DMS 273 (cell line): ENCODE results near the gene SLC25A40.
A peak's percentile ranks its signal among the peaks of the same experiment; 100 is the strongest.
"Not testable (repeated sequence)": the region's sequence is repeated elsewhere in the genome, so short reads cannot be mapped to it uniquely, and the experiment has no call there.

Experiments used
- DNase-seq: peaks from one replicate; lab custom pipeline; 2025; ENCODE audit not compliant: unreplicated experiment; lab: John Stamatoyannopoulos, UW

Gene SLC25A40, protein sequence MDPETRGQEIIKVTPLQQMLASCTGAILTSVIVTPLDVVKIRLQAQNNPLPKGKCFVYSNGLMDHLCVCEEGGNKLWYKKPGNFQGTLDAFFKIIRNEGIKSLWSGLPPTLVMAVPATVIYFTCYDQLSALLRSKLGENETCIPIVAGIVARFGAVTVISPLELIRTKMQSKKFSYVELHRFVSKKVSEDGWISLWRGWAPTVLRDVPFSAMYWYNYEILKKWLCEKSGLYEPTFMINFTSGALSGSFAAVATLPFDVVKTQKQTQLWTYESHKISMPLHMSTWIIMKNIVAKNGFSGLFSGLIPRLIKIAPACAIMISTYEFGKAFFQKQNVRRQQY

GRCh38 chr7:87876040-87876868 lies at the start of gene SLC25A40, which contains the start of gene DBF4:
SLC25A40 (minus strand) TSS chr7:87876360; CDS start chr7:87858727, 17,633 bp downstream.
DBF4 (plus strand) TSS chr7:87876493; CDS start chr7:87876733, 240 bp downstream.
- peak; percentile 99 for DNase-seq

DNA sequence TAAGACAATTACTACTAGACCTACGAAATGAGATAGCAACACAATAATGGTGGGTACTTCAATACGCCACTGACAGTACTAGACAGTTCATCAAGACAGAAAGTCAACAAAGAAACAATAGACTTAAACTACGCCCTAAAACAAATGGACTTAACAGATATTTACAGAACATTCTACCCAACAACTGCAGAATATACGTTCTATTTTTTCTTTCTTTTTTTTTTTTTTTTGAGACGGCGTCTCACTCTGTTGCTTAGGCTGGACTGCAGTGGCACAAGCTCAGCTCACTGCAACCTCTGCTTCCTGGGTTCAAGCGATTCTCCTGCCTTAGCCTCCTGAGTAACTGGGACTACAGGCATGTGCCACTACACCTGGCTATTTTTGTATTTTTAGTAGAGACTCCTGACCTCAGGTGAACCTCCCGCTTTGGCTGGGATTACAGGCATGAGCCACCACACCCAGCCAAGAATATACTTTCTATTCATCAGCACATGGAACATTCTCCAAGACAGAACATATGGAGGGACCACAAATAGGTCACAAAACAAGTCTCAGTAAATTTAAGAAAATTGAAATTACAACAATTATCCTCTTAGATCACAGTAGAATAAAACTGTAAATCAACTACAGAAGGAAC lies 46.7 kb upstream of the SLC25A40 start:
- DNase-seq = not testable (repeated sequence)

- no peak for DNase-seq
Observed at GRCh38 chr7:87920578-87920977, 44.4 kb upstream of the SLC25A40 start.

GRCh38 chr7:87919875-87920274 lies 43.7 kb upstream of the SLC25A40 start:
- DNase-seq = no peak

GRCh38 chr7:87918740-87919139 lies 42.6 kb upstream of the SLC25A40 start:
- DNase-seq = no peak

DNA sequence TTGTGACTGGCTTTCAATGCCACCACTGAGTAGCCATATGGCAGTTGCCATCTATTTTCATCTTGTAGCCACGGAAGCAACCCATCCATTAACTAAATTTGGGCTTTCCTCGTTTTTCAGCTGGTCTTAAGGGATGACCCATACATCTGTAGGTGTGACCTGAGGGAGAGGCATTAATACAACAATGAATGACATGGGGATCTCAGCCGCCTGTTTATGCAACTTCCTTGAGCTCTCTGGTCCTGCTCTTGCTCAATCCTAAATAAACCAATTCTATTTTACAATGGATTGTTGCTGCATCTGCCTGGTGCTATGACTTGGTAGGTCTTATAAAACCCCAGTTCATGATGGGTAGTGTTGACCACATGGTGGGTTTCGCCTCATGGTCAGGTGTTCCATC lies 36.0 kb upstream of the SLC25A40 start:
- DNase-seq = no peak

- not testable (repeated sequence) for DNase-seq
Observed at GRCh38 chr7:87908814-87909213, 32.7 kb upstream of the SLC25A40 start.

- not testable (repeated sequence) for DNase-seq
Observed at GRCh38 chr7:87907136-87907906, 31.2 kb upstream of the SLC25A40 start.

GRCh38 chr7:87899255-87899654 lies 23.1 kb upstream of the SLC25A40 start:
- DNase-seq = no peak

GRCh38 chr7:87895363-87895762 lies 19.2 kb upstream of the SLC25A40 start:
- no peak for DNase-seq

- peak; percentile 66 for DNase-seq
Observed at GRCh38 chr7:87886875-87887274, 10.7 kb upstream of the SLC25A40 start.

- no peak for DNase-seq
Observed at GRCh38 chr7:87885018-87885417, 8.9 kb upstream of the SLC25A40 start.

- DNase-seq = no peak
Observed at GRCh38 chr7:87882151-87882937, 6.2 kb upstream of the SLC25A40 start.

DNA sequence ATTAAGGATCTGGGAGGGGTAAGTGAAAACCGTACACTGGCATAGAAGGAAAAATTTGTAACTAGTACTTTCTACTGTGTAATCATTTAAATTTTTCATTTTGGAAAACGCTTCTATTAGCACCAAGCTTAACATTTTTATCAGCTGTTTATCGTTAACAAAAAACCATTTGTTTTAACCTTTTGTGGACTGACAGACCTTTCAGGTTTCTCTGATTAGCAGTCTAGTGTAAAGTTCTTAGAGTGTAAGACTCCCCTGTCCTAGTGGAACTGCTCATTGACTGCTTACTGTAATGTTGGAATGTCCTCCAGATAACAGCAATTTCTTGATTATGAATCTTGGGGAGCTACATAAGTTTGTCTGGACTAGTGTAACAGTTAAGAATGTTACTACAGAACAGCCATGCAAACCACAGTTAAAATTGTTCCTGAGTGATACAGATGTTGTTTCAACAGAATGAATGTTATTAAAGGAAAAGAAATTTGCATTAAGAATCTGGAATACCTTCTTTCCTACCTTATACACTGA lies 2.1 kb upstream of the SLC25A40 start:
- no peak for DNase-seq

DNA sequence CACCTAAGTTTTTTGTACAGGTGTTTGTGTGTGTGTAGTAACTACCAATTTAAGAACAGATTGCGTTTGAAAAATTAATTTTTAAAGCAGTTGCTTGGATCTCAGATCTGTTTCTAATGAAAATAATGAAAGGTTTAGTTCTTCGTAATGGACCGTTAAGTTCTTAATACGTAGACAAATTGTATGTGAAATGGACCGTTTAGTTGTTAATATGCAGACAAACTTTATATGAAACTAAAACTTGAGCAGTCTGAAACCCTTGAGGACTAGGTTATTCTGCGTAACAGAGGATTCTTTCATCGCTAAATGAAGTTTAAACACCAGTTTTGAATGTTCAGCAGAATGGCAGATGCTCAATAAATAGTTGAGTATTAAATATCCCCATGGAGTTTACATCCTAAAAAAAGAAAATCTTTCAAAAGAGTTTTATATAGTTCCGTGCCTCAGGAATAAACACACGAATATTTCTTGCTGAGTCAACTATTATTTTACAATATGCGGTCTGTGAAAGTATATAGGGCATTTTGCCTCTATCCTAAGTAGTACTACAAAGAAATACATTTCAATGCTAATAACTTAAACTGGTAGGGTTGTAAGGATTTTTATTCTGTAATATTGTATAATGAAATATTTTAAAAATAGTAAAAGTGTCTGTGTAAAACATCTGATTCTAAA lies 1.3 kb upstream of the SLC25A40 start:
- peak; percentile 26 for DNase-seq

- peak; percentile 85 for DNase-seq
Observed at GRCh38 chr7:87876869-87877234, 692 bp upstream of the SLC25A40 start.

GRCh38 chr7:87875151-87876039 lies 765 bp downstream of the SLC25A40 start:
- DNase-seq = peak; percentile 24

GRCh38 chr7:87874066-87874465 lies 2.1 kb downstream of the SLC25A40 start:
- DNase-seq = no peak
